A673 (cell line): ENCODE results near the gene PBX1. TPM values are rescaled to one million over a fixed set of nuclear protein-coding genes. Genes with fewer than 3 reads are reported as not detected.
"Not testable (repeated sequence)": the region's sequence is repeated elsewhere in the genome, so short reads cannot be mapped to it uniquely, and the experiment has no call there.

Experiments used
- BruUV-seq: library from RNA; stranded (reverse); fragments of 400-500 nt; replicated peaks from 2 replicates; lab custom pipeline; 2021; lab: Mats Ljungman, UMichigan
- CTCF ChIA-PET: fragments of 300-600 bp; sonication (Branson Sonifier 250); formaldehyde crosslinking; loops from one replicate; lab custom pipeline; 2022; ENCODE audit warnings: antibody characterized with exemption; lab: Charles Lee
- POLR2A ChIA-PET: fragments of 300-600 bp; sonication (Branson Sonifier 250); formaldehyde crosslinking; loops from one replicate; lab custom pipeline; 2022; ENCODE audit warnings: antibody characterized with exemption; ENCODE audit not compliant: low non-redundant PET; lab: Charles Lee
- DNase-seq: peaks from one replicate; pipeline ENCODE4 v3.0.0-alpha.2; 2015; ENCODE audit warnings: low spot score
- H3K27ac ChIP-seq: fragments of 200-600 bp; sonication (generic); 2 replicates; pipeline ENCODE4 v1.5.1; 2016; ENCODE audit warnings: mixed run types, low read depth, mild to moderate bottlenecking, mixed read lengths, antibody characterized with exemption, low read length; ENCODE audit not compliant: poor library complexity, severe bottlenecking
- H3K27me3 ChIP-seq: fragments of 200-600 bp; sonication (generic); replicated peaks from 2 replicates; pipeline ENCODE4 v1.6.1; 2017; ENCODE audit warnings: mixed run types, low read depth, mild to moderate bottlenecking, mixed read lengths, antibody characterized with exemption, low read length; ENCODE audit not compliant: insufficient read depth, poor library complexity
- H3K36me3 ChIP-seq: fragments of 200-600 bp; sonication (generic); 2 replicates; pipeline ENCODE4 v1.6.1; 2016; ENCODE audit warnings: mixed run types, mild to moderate bottlenecking, mixed read lengths, antibody characterized with exemption, low read length; ENCODE audit not compliant: insufficient read depth, poor library complexity, severe bottlenecking
- H3K4me1 ChIP-seq: fragments of 200-600 bp; sonication (generic); 2 replicates; pipeline ENCODE4 v1.6.1; 2017; ENCODE audit warnings: mixed run types, mild to moderate bottlenecking, mixed read lengths, antibody characterized with exemption, low read length; ENCODE audit not compliant: insufficient read depth, poor library complexity, severe bottlenecking
- H3K4me3 ChIP-seq: fragments of 200-600 bp; sonication (generic); 2 replicates; pipeline ENCODE4 v1.5.1; 2016; ENCODE audit warnings: low read depth, mixed run types, mild to moderate bottlenecking, mixed read lengths, low read length; ENCODE audit not compliant: poor library complexity, severe bottlenecking
- H3K9me3 ChIP-seq: fragments of 200-600 bp; sonication (generic); 2 replicates; pipeline ENCODE4 v1.6.1; 2016; ENCODE audit warnings: mixed run types, low read depth, mild to moderate bottlenecking, mixed read lengths, antibody characterized with exemption, low read length; ENCODE audit not compliant: poor library complexity, severe bottlenecking
- CTCF ChIP-seq: fragments of 300-800, 200-600 bp; sonication (generic); conservative IDR thresholded peaks from 2 replicates; pipeline ENCODE4 v1.5.1; 2017; ENCODE audit warnings: low read depth, mild to moderate bottlenecking, antibody characterized with exemption, low read length, moderate library complexity, mixed read lengths
- EZH2 ChIP-seq: fragments of 200-600 bp; sonication (generic); IDR thresholded peaks from 2 replicates; pipeline ENCODE4 v1.6.1; 2017; ENCODE audit warnings: borderline replicate concordance, low read depth, mild to moderate bottlenecking, mixed read lengths, antibody characterized with exemption, low read length; ENCODE audit not compliant: poor library complexity, severe bottlenecking
- intact Hi-C: fragments of 100-400 bp; cut with micrococcal nuclease; formaldehyde crosslinking; loops from one replicate; pipeline ENCODE4 v1.10.0; 2022; ENCODE audit not compliant: unreplicated experiment
- total RNA-seq: library from RNA; stranded (reverse); gene quantifications from 2 replicates; pipeline ENCODE4 v1.2.3, GENCODE V29; 2021

Gene PBX1
- total RNA-seq, 1 experiment from 2014 or later: 51.5 TPM

- no TSS peak for BruUV-seq
- peaks cover 61% of the 10 kb centered on the region for H3K4me1 ChIP-seq
- no peaks in the 10 kb centered on the region for H3K9me3 ChIP-seq
- ChIA-PET CTCF (no interaction called here), POLR2A (no interaction called here)
- no peak overlapping the region for H3K4me3 ChIP-seq
- H3K27me3 ChIP-seq: no peaks in the 10 kb centered on the region
- TF ChIP-seq EZH2 (no peak), CTCF (no peak)
- H3K36me3 ChIP-seq: no peaks in the 10 kb centered on the region
- no peak overlapping the region for H3K27ac ChIP-seq
- DNase-seq: no peak
- intact Hi-C loops: no loop called here
Measured at GRCh38 chr1:164649146-164649545, 90.2 kb downstream of the PBX1 start.

DNA sequence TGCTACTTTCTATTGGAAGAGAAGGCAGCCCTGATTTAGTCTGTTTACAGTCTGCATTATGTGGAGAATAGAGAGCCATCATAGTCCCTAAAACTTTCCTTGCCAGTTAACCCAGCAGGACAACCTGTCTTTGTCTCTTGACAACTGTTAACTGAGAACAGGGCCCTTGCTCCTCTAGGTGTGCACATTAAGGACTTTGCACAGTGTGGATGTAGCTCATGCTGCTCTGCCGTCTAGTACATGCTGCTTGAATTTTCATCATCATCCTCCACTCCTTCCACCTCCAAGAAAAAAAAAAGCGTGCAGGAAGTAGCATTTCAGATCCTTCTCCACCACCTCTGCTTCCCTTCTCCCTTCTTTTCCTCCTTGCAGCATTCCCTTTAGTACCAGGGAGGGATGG lies 91.5 kb downstream of the PBX1 start:
- Histone ChIP-seq H3K27me3 (no peaks in the 10 kb centered on the region), H3K4me3 (no peak overlapping the region), H3K4me1 (peaks cover 48% of the 10 kb centered on the region), H3K27ac (no peak overlapping the region), H3K9me3 (no peaks in the 10 kb centered on the region), H3K36me3 (no peaks in the 10 kb centered on the region)
- POLR2A ChIA-PET: no interaction called here
- no peak for DNase-seq
- CTCF ChIA-PET: no interaction called here
- TF ChIP-seq CTCF (no peak), EZH2 (no peak)
- intact Hi-C loops: no loop called here
- BruUV-seq: no TSS peak

DNA sequence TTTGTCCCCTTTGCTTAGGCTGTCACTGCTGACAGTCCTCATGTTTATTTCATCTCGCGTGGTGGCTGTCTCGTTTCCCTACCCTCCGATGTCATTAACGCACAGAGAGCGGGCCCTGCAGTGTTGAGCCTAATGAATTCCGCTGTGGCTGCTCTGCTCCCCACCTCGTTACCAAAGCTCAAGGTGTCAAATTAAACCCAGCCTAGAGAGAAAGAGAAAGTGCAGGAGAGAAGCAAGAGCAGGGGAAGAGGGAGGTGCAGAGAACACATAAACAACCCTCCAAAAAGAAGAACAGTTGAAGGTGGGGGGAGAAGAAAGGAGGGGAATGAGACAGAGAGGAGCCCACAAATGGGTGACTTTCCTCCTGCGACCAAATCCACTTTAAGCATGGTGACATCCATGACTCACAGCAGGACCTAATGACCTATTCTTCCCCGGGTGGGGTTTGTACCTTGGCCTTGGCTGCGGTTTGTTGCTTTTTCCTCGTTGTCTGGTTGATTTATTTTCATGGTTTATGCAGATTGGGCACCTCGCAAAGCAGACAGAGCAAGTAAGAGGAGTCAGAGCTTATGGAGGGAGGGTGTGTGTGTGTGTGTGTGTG lies 92.5 kb downstream of the PBX1 start:
- CTCF ChIA-PET: interaction anchor here (0.6 to 1.4 kb wide), 2 partner anchors 11 to 92 kb away, joined by 3 to 5 read pairs; partner anchors contain the start of gene PBX1
- DNase-seq: no peak

DNA sequence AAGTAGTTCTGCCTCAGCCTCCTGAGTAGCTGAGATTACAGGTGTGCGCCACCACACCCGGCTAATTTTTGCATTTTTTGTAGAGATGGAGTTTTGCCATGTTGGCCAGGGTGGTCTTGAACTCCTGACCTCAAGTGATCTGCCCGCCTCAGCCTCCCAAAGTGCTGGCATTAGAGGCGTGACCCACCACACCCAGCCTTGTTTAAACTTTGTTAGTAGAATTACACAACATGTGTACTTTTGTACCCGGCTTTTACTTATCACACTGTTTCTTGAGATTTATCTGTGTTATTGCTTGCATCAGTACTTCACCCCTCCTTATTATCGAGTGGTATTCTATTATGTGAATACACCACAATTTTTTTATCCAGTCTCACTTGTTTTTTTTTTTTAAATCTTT lies 94.0 kb downstream of the PBX1 start:
- DNase-seq, BruUV-seq: not testable (repeated sequence)

More for the DNA sequence above, 92.5 kb downstream of the PBX1 start:
- H3K4me3 ChIP-seq: no peak overlapping the region
- intact Hi-C loops: no loop called here
- POLR2A ChIA-PET: no interaction called here
- no peak for TF ChIP-seq CTCF
- TF ChIP-seq EZH2: no peak
- H3K27me3 ChIP-seq: no peaks in the 10 kb centered on the region
- peaks cover 39% of the 10 kb centered on the region for H3K4me1 ChIP-seq
- H3K36me3 ChIP-seq: no peaks in the 10 kb centered on the region
- BruUV-seq: no TSS peak
- no peak overlapping the region for H3K27ac ChIP-seq
- H3K9me3 ChIP-seq: no peaks in the 10 kb centered on the region

More for the DNA sequence above, 94.0 kb downstream of the PBX1 start:
- intact Hi-C loops, H3K27ac ChIP-seq, CTCF ChIA-PET, H3K9me3 ChIP-seq, H3K36me3 ChIP-seq, H3K4me3 ChIP-seq, H3K27me3 ChIP-seq, POLR2A ChIA-PET: not testable (repeated sequence)
- H3K4me1 ChIP-seq: peaks cover 27% of the 10 kb centered on the region
